ENCODE results near the gene AFMID. TPM values are rescaled to one million over a fixed set of nuclear protein-coding genes. Genes with fewer than 3 reads are reported as not detected.

The AFMID gene
- total and polyA plus RNA-seq, 9 of the 15 experiments (the other 6 are each of a cell fraction or from before 2014, with no cell fraction given) = 62.1 to 188 (median 74.4) TPM

DNA sequence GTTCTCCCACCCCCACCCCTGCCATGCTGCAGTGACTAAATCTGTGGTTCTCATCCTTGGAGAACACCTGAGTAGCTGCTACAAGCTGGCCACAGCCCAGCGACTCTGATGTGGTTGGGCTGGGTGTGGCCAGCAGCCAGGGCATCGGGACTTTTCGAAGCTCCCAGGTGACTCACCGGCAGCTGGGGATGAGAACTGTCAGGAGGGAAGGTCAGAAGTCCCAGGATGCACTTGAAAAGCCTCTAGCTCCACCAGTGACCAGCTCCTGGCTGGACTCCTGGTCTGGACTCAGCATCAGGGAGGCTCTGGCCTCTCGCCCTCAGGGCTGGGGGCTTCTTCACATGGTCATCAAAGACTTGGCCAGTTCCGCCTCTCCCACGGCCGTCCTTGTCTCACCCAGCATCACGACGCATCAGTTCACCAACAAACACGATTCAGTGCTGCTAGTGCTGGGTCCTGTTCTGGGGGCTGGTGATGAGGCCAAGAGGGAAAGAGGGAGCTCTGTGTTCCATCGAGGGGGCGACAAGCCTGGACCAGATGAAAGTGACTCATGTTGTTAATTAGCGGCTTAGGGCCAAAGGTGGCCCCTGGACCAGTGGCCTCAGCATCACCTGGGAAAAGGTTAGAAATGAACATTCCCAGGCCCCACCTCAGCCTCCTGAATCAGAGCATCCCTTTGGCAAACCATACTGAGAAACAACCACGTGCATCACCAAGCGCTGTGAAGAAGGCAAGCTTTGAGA is 44.9 kb upstream of the AFMID start (continued):
- TF ChIP-seq SP2 (IDR thresholded peaks at IDR 0.05; ENCODE audit: extremely low read depth, low read depth, low read length, poor library complexity, severe bottlenecking) = no peak
- no peak for TF ChIP-seq ZNF41 (CRISPR knock-in tag; conservative IDR thresholded peaks at IDR 0.05)
- no peak for TF ChIP-seq SMARCC2 (IDR thresholded peaks at IDR 0.05; ENCODE audit: low read depth)
- no peak for TF ChIP-seq CBX5 (IDR thresholded peaks at IDR 0.05; ENCODE audit: borderline replicate concordance, low read depth)
- TF ChIP-seq JUND (IDR thresholded peaks at IDR 0.05; ENCODE audit: borderline replicate concordance, low read depth, low read length) = peak; percentile 43; the same call in 1 of the 2 replicates
- no peak; the same call in 2 of the 3 replicates for TF ChIP-seq JUND (tag; IDR thresholded peaks at IDR 0.05; ENCODE audit: borderline replicate concordance, low read depth, low read length)
- TF ChIP-seq ZEB2 (IDR thresholded peaks at IDR 0.05) = peak; percentile 69; the same call in 1 of the 2 replicates
- TF ChIP-seq, protein P1, sequence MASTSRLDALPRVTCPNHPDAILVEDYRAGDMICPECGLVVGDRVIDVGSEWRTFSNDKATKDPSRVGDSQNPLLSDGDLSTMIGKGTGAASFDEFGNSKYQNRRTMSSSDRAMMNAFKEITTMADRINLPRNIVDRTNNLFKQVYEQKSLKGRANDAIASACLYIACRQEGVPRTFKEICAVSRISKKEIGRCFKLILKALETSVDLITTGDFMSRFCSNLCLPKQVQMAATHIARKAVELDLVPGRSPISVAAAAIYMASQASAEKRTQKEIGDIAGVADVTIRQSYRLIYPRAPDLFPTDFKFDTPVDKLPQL (IDR thresholded peaks at IDR 0.05; ENCODE audit: extremely low read depth, insufficient read length) = no peak
- no peak for TF ChIP-seq ZNF431 (CRISPR knock-in tag; IDR thresholded peaks at IDR 0.05)
- TF ChIP-seq, protein P2, sequence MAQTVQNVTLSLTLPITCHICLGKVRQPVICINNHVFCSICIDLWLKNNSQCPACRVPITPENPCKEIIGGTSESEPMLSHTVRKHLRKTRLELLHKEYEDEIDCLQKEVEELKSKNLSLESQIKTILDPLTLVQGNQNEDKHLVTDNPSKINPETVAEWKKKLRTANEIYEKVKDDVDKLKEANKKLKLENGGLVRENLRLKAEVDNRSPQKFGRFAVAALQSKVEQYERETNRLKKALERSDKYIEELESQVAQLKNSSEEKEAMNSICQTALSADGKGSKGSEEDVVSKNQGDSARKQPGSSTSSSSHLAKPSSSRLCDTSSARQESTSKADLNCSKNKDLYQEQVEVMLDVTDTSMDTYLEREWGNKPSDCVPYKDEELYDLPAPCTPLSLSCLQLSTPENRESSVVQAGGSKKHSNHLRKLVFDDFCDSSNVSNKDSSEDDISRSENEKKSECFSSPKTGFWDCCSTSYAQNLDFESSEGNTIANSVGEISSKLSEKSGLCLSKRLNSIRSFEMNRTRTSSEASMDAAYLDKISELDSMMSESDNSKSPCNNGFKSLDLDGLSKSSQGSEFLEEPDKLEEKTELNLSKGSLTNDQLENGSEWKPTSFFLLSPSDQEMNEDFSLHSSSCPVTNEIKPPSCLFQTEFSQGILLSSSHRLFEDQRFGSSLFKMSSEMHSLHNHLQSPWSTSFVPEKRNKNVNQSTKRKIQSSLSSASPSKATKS (CRISPR knock-in tag; IDR thresholded peaks at IDR 0.05) = no peak
- TF ChIP-seq CBFA2T2 (conservative IDR thresholded peaks at IDR 0.05) = peak; percentile 19; the same call in 1 of the 2 replicates
- TF ChIP-seq CBX2 (IDR thresholded peaks at IDR 0.05; ENCODE audit: insufficient read depth, low read length, poor library complexity, severe bottlenecking) = no peak
- no peak for TF ChIP-seq BRD4 (IDR thresholded peaks at IDR 0.05)
- no peak for TF ChIP-seq ZNF764 (CRISPR knock-in tag; IDR thresholded peaks at IDR 0.05; ENCODE audit: low read depth)
- no peak for TF ChIP-seq ZNF239 (CRISPR knock-in tag; IDR thresholded peaks at IDR 0.05)
- TF ChIP-seq U2AF2 (optimal IDR thresholded peaks at IDR 0.05; ENCODE audit: low read depth, low read length) = no peak
- no peak for TF ChIP-seq FOXJ2 (tag; IDR thresholded peaks at IDR 0.05)
- TF ChIP-seq HSF4 (CRISPR knock-in tag; IDR thresholded peaks at IDR 0.05; ENCODE audit: borderline replicate concordance) = no peak
- 0 out of 4 replicates have a peak, but pooled peaks of 1 of the 2 experiments have one; percentile 26 for TF ChIP-seq KDM1A (IDR thresholded peaks at IDR 0.05)
- TF ChIP-seq RBM34 (IDR thresholded peaks at IDR 0.05; ENCODE audit: borderline replicate concordance, insufficient read depth, low read length) = no peak
- TF ChIP-seq, protein P3, sequence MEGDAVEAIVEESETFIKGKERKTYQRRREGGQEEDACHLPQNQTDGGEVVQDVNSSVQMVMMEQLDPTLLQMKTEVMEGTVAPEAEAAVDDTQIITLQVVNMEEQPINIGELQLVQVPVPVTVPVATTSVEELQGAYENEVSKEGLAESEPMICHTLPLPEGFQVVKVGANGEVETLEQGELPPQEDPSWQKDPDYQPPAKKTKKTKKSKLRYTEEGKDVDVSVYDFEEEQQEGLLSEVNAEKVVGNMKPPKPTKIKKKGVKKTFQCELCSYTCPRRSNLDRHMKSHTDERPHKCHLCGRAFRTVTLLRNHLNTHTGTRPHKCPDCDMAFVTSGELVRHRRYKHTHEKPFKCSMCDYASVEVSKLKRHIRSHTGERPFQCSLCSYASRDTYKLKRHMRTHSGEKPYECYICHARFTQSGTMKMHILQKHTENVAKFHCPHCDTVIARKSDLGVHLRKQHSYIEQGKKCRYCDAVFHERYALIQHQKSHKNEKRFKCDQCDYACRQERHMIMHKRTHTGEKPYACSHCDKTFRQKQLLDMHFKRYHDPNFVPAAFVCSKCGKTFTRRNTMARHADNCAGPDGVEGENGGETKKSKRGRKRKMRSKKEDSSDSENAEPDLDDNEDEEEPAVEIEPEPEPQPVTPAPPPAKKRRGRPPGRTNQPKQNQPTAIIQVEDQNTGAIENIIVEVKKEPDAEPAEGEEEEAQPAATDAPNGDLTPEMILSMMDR (IDR thresholded peaks at IDR 0.05 in 2 of 3, conservative IDR thresholded peaks at IDR 0.05 in 1 of 3; ENCODE audit: insufficient read depth in 2 of 3, low read depth in 1 of 3, low read length in 3 of 3) = no peak
- TF ChIP-seq MAFK (IDR thresholded peaks at IDR 0.05; ENCODE audit: low read length) = no peak
- TF ChIP-seq SRF (CRISPR knock-in tag; IDR thresholded peaks at IDR 0.05) = no peak
- TF ChIP-seq TCF7 (IDR thresholded peaks at IDR 0.05; ENCODE audit: borderline replicate concordance) = no peak
